ENCODE results near the gene SP2.

DNA sequence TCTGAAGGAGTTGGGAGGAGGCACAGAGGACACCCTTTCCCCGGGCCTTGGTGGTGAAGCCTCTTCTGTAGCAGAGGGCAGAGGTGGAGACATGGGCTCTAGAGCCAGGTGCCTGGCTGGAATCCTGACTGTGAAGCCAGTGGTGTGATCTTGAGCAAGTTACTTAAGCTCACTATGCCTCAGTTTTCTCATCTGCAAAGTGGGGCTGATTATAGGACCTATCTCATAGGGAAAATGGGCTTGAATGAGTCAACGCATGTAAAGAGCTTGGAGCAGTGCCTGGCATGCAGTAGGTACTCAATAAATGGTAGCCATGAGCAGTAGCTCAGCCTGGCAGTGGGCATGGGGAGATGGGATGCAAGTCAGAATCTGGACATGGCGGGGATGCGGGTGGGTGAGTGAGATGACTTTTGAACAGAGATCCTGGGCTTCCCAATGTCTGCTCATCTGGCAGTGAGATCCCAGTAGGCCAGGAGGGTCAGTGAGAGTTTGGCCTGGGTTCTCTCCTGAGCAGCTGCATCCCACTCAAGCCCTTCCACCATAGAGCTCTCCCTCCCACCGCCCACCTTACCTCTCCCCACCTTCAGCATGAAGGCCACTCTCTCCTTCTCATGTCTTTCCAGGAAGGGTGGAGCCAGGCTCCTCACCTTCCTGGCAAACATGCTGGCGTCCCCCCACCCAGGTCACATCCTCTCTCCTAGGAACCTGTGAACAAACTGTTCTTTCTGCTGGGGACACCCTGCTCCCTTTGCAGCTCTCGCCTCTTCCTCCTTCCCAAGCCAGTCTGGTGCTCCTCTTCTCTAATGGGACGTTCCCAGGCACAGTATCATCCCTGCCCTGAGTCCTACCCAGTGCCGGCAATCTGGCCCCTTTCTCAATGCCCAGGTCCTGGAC, 13.1 kb upstream of the SP2 start:
- TF ChIP-seq CBX8 (IDR thresholded peaks at IDR 0.05; ENCODE audit: borderline replicate concordance, low read depth, low read length) (no peak), MAFK (IDR thresholded peaks at IDR 0.05; ENCODE audit: low read depth, low read length) (no peak), POU5F1 (IDR thresholded peaks at IDR 0.05; ENCODE audit: low read depth, low read length) (no peak), POLR2A (IDR thresholded peaks at IDR 0.05; ENCODE audit: control extremely low read depth in 1 of 2, low read depth in 2 of 2, low read length in 2 of 2) (no peak), EZH2 (IDR thresholded peaks at IDR 0.05; ENCODE audit: low read depth, low read length, severe bottlenecking) (no peak), TAF1 (IDR thresholded peaks at IDR 0.05; ENCODE audit: low read depth, low read length) (no peak), JUND (IDR thresholded peaks at IDR 0.05; ENCODE audit: low read length) (no peak), RFX5 (IDR thresholded peaks at IDR 0.05; ENCODE audit: borderline replicate concordance, low read depth, low read length) (no peak)
- TF ChIP-seq, protein P1, sequence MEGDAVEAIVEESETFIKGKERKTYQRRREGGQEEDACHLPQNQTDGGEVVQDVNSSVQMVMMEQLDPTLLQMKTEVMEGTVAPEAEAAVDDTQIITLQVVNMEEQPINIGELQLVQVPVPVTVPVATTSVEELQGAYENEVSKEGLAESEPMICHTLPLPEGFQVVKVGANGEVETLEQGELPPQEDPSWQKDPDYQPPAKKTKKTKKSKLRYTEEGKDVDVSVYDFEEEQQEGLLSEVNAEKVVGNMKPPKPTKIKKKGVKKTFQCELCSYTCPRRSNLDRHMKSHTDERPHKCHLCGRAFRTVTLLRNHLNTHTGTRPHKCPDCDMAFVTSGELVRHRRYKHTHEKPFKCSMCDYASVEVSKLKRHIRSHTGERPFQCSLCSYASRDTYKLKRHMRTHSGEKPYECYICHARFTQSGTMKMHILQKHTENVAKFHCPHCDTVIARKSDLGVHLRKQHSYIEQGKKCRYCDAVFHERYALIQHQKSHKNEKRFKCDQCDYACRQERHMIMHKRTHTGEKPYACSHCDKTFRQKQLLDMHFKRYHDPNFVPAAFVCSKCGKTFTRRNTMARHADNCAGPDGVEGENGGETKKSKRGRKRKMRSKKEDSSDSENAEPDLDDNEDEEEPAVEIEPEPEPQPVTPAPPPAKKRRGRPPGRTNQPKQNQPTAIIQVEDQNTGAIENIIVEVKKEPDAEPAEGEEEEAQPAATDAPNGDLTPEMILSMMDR (IDR thresholded peaks at IDR 0.05; ENCODE audit: control extremely low read depth in 1 of 3, insufficient read depth in 1 of 3, low read depth in 1 of 3, low read length in 3 of 3) = no peak
- TF ChIP-seq, protein P2, sequence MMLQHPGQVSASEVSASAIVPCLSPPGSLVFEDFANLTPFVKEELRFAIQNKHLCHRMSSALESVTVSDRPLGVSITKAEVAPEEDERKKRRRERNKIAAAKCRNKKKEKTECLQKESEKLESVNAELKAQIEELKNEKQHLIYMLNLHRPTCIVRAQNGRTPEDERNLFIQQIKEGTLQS (IDR thresholded peaks at IDR 0.05; ENCODE audit: insufficient read depth, low read depth, low read length) = no peak
